Measurements from ENCODE around the gene TMEM270.

TMEM270 gene

DNA sequence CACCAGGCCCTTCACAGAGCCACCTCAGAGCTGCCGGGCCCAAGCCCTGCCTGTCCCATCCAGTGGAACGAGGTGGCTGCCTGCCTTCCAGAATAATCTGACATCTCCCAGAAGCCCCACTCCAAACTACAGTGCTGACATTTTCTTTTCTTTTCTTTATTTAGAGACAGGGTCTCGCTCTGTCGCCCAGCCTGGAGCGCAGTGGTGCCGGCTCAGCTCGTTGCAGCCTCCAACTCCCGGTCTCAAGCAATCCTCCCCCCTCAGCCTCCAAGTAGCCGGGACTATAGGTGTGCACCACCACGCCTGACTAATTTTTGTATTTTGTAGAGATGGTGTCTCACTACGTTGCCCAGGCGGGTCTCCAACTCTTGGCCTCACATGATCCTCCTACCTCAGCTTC is 346 bp downstream of the TMEM270 start:
- TF ChIP-seq, protein P1, sequence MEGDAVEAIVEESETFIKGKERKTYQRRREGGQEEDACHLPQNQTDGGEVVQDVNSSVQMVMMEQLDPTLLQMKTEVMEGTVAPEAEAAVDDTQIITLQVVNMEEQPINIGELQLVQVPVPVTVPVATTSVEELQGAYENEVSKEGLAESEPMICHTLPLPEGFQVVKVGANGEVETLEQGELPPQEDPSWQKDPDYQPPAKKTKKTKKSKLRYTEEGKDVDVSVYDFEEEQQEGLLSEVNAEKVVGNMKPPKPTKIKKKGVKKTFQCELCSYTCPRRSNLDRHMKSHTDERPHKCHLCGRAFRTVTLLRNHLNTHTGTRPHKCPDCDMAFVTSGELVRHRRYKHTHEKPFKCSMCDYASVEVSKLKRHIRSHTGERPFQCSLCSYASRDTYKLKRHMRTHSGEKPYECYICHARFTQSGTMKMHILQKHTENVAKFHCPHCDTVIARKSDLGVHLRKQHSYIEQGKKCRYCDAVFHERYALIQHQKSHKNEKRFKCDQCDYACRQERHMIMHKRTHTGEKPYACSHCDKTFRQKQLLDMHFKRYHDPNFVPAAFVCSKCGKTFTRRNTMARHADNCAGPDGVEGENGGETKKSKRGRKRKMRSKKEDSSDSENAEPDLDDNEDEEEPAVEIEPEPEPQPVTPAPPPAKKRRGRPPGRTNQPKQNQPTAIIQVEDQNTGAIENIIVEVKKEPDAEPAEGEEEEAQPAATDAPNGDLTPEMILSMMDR (IDR thresholded peaks at IDR 0.05): no peak
- Histone ChIP-seq H3K36me3 (no peaks in the 10 kb centered on the region), H3K27ac (no peak overlapping the region), H3K4me3 (no peak overlapping the region), H3K27me3 (no peaks in the 10 kb centered on the region), H3K9me3 (no peaks in the 10 kb centered on the region), H3K4me1 (no peaks in the 10 kb centered on the region)
- no peak for DNase-seq
- intact Hi-C loops (cut with DNase I; ENCODE audit: low total_unique reads): loop anchor here (5.0 kb wide), 1 partner anchor 326 kb away; no protein-coding TSS in a partner anchor

DNA sequence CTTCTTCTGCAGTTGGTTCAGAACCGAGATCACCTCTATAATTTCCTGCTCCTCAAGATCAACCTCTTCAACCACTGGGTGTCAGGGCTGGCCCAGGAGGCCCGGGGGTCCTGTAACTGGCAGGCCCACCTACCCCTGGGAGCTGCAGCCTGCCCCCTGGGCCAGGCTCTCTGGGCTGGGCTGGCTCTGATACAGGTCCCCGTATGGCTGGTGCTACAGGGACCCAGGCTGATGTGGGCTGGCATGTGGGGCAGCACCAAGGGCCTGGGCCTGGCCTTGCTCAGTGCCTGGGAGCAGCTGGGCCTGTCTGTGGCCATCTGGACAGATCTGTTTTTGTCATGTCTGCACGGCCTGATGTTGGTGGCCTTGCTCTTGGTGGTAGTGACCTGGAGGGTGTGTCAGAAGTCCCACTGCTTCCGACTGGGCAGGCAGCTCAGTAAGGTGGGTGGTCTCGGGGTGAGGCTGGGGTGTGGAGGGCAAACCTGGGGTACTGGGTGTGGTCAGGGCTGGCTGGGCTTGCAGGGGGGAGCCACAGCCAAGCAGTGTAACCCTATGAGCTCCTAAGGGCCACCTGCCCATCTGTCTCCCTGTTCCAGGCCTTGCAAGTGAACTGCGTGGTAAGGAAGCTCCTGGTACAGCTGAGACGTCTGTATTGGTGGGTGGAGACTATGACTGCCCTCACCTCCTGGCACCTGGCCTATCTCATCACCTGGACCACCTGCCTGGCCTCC is 4.2 kb downstream of the TMEM270 start:
- peaks cover 4 to 23% (median 20%) of the 10 kb centered on the region in 4 donors for H3K4me1 ChIP-seq
- no peaks in the 10 kb centered on the region for H3K36me3 ChIP-seq
- H3K9me3 ChIP-seq: no peaks in the 10 kb centered on the region
- H3K27ac ChIP-seq: no peak overlapping the region
- no peaks in the 10 kb centered on the region for H3K27me3 ChIP-seq
- no peak for DNase-seq
- intact Hi-C loops (cut with DNase I; ENCODE audit: low total_unique reads): loop anchor here (5.0 kb wide), 3 partner anchors 322 to 532 kb away; no protein-coding TSS in a partner anchor
- TF ChIP-seq, protein P1 (IDR thresholded peaks at IDR 0.05): no peak
- H3K4me3 ChIP-seq: no peak overlapping the region

GRCh38 chr7:73865738-73866445 is 4.9 kb downstream of the TMEM270 start:
- peaks cover 4 to 31% (median 26%) of the 10 kb centered on the region in 4 donors for H3K4me1 ChIP-seq
- intact Hi-C loops (cut with DNase I; ENCODE audit: low total_unique reads): loop anchor here (2.0 to 5.0 kb wide), 3 partner anchors 161 to 531 kb away; no protein-coding TSS in a partner anchor
- no peaks in the 10 kb centered on the region for H3K36me3 ChIP-seq
- H3K9me3 ChIP-seq: no peaks in the 10 kb centered on the region
- H3K4me3 ChIP-seq: no peak overlapping the region
- H3K27ac ChIP-seq: no peak overlapping the region
- peak in 1 of 2 donors; percentile 49 for DNase-seq
- no peaks in the 10 kb centered on the region for H3K27me3 ChIP-seq
- TF ChIP-seq, protein P1 (IDR thresholded peaks at IDR 0.05): peak; percentile 75 to 84

DNA sequence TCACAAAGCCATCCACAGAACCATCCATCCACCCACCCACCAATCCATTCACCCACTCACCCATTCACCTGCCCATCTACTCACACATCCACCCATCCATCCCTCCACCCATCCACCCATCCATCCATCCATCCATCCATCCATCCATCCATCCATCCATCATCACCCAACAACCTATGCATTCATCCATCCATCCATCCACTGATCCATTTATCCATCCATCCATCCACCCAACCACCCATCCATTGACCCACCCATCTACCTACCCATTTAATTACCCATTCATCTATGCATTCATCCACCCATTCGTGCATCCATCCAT is 5.4 kb downstream of the TMEM270 start:
- Histone ChIP-seq H3K27me3 (no peaks in the 10 kb centered on the region), H3K36me3 (no peaks in the 10 kb centered on the region), H3K4me3 (no peak overlapping the region), H3K9me3 (no peaks in the 10 kb centered on the region), H3K27ac (no peak overlapping the region), H3K4me1 (peaks cover 4 to 36% (median 31%) of the 10 kb centered on the region in 4 donors)
- TF ChIP-seq, protein P1 (IDR thresholded peaks at IDR 0.05): no peak
- intact Hi-C loops (cut with DNase I; ENCODE audit: low total_unique reads): loop anchor here (2.0 to 5.0 kb wide), 3 partner anchors 160 to 531 kb away; no protein-coding TSS in a partner anchor
- DNase-seq: no peak

DNA sequence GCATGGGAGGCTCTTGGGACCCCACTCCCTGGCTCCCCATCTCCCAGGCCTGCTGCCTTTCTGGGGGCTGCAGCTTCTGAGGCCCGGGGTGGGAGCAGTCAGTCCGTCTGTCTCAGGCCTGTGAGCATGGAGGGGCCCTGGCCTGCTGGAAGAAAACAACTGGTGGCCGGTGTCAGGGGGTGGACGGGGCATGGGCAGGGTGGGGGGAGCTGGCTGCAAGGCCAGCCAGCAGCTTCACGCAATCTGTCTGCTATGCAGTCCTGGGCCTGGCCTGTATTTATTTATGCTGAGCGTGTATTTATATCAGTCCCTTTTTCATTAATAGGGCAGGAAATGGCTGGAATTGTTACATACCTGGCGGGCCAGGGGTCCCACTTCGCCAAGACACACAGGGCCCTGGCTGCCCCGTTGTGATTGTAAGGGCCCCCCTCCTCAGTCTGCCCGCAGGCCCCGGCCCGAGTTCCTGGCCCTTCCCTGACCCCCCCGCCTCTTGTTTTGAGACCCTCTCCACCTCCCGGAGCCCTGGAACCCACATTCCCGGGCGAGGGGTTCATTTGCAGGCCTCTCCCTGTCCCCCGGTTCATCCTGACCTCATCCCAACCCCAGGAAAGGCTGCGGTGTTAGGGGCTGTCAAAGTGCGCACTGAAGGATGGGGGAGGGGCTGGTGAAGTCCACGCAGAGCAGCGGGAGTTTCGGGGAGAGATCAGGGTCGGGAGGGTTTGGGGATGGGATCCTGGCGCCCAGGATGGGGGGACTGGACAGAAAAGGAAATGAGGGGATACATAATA is 8.2 kb downstream of the TMEM270 start:
- peaks cover 4 to 58% (median 48%) of the 10 kb centered on the region in 4 donors for H3K4me1 ChIP-seq
- H3K4me3 ChIP-seq: no peak overlapping the region
- no peaks in the 10 kb centered on the region for H3K9me3 ChIP-seq
- H3K36me3 ChIP-seq: no peaks in the 10 kb centered on the region
- peak in 1 of 2 donors; percentile 85 for DNase-seq
- H3K27ac ChIP-seq: peak overlapping the region; percentile 90 to 94
- intact Hi-C loops (cut with DNase I; ENCODE audit: low total_unique reads): loop anchor here (5.0 kb wide), 2 partner anchors 338 to 528 kb away; no protein-coding TSS in a partner anchor
- TF ChIP-seq, protein P1 (IDR thresholded peaks at IDR 0.05): no peak
- no peaks in the 10 kb centered on the region for H3K27me3 ChIP-seq
